Peyer's patch (tissue), 4 donors: ENCODE results near the gene RASSF3. TPM values are rescaled to one million over a fixed set of nuclear protein-coding genes. Genes with fewer than 3 reads are reported as not detected.

Experiments
- DNase-seq, 3 donors: peaks; one replicate each; pipeline ENCODE4 v3.0.0-alpha.2; 2017 to 2019
- H3K27ac ChIP-seq, 4 donors: fragments of 200-600 bp; sonication (generic); one replicate each; pipeline ENCODE4 v1.5.1; 2016 to 2019
- H3K27me3 ChIP-seq, 2 donors: fragments of 200-600 bp; sonication (generic); one replicate each; pipeline ENCODE4 v1.5.1; 2019
- H3K36me3 ChIP-seq, 3 donors: fragments of 200-600 bp; sonication (generic); one replicate each; pipeline ENCODE4 v1.5.1; 2016 to 2019
- H3K4me1 ChIP-seq, 4 donors: fragments of 200-600 bp; sonication (generic); one replicate each; pipeline ENCODE4 v1.5.1; 2016 to 2019
- H3K4me3 ChIP-seq, 4 donors: fragments of 200-600 bp; sonication (generic); 1 replicate in 3 of 4; 2 replicates in 1 of 4; pipeline ENCODE4 v1.5.1; 2016 to 2019; ENCODE audit warnings: mild to moderate bottlenecking in 1 of 4
- H3K9me3 ChIP-seq, 4 donors: fragments of 200-600 bp; sonication (generic); one replicate each; pipeline ENCODE4 v1.5.1; 2016 to 2019; ENCODE audit warnings: mild to moderate bottlenecking in 1 of 4
- CTCF ChIP-seq, 6 experiments: fragments of 450-650 bp in 4 of 6; fragments of 200-600 bp in 2 of 6; sonication (generic) in 1 of 6; IDR thresholded peaks; one replicate each; pipeline ENCODE4 v1.5.1; 2017 to 2019; ENCODE audit warnings: antibody characterized with exemption in 6 of 6, mild to moderate bottlenecking in 3 of 6, moderate library complexity in 1 of 6
- POLR2A ChIP-seq, 2 donors: fragments of 450-650 bp; IDR thresholded peaks; one replicate each; pipeline ENCODE4 v1.5.1; 2017; ENCODE audit warnings: antibody characterized with exemption in 2 of 2, mild to moderate bottlenecking in 2 of 2, moderate library complexity in 2 of 2
- total RNA-seq, 4 donors: library from RNA; depleted of rRNA; stranded (reverse); fragments of >200 nt; gene quantifications; one replicate each; pipeline ENCODE4 v1.1.0, GENCODE V29; 2016

RASSF3 gene
- total RNA-seq, 4 donors from 2014 or later = 14.3 to 60.2 (median 27.2) TPM

GRCh38 chr12:64739778-64740177 lies 129.5 kb downstream of the RASSF3 start:
- Histone ChIP-seq H3K27ac (no peak overlapping the region), H3K4me3 (no peak overlapping the region), H3K4me1 (peaks cover 0 to 5% (median 0%) of the 10 kb centered on the region in 4 donors), H3K27me3 (no peaks in the 10 kb centered on the region), H3K36me3 (peaks cover 0 to 88% (median 0%) of the 10 kb centered on the region in 3 donors), H3K9me3 (no peaks in the 10 kb centered on the region)
- no peak for DNase-seq
- no peak for TF ChIP-seq CTCF (IDR thresholded peaks at IDR 0.05)
- no peak for TF ChIP-seq POLR2A (IDR thresholded peaks at IDR 0.05)

GRCh38 chr12:64740646-64741045 lies 130.4 kb downstream of the RASSF3 start:
- Histone ChIP-seq H3K36me3 (peaks cover 0 to 85% (median 0%) of the 10 kb centered on the region in 3 donors), H3K9me3 (no peaks in the 10 kb centered on the region)

GRCh38 chr12:64742416-64742815 lies 132.1 kb downstream of the RASSF3 start:
- no peaks in the 10 kb centered on the region for H3K27me3 ChIP-seq
- peaks cover 0 to 80% (median 0%) of the 10 kb centered on the region in 3 donors for H3K36me3 ChIP-seq
- H3K4me1 ChIP-seq = peaks cover 0 to 6% (median 0%) of the 10 kb centered on the region in 4 donors
- no peak for DNase-seq
- no peak overlapping the region for H3K27ac ChIP-seq
- H3K9me3 ChIP-seq = no peaks in the 10 kb centered on the region
- no peak overlapping the region for H3K4me3 ChIP-seq
- TF ChIP-seq POLR2A (IDR thresholded peaks at IDR 0.05) (no peak), CTCF (IDR thresholded peaks at IDR 0.05) (no peak)

More at GRCh38 chr12:64740646-64741045, 130.4 kb downstream of the RASSF3 start:
- Histone ChIP-seq H3K4me1 (peaks cover 0 to 6% (median 0%) of the 10 kb centered on the region in 4 donors), H3K27me3 (no peaks in the 10 kb centered on the region), H3K4me3 (no peak overlapping the region), H3K27ac (no peak overlapping the region)
- TF ChIP-seq CTCF (IDR thresholded peaks at IDR 0.05) (no peak), POLR2A (IDR thresholded peaks at IDR 0.05) (no peak)
- DNase-seq = no peak

- no peak overlapping the region for H3K4me3 ChIP-seq
- no peak overlapping the region for H3K27ac ChIP-seq
- no peaks in the 10 kb centered on the region for H3K27me3 ChIP-seq
- DNase-seq = no peak
- no peaks in the 10 kb centered on the region for H3K9me3 ChIP-seq
- TF ChIP-seq POLR2A (IDR thresholded peaks at IDR 0.05) (no peak), CTCF (IDR thresholded peaks at IDR 0.05) (no peak)
- peaks cover 0 to 6% (median 0%) of the 10 kb centered on the region in 4 donors for H3K4me1 ChIP-seq
- H3K36me3 ChIP-seq = peaks cover 0 to 78% (median 0%) of the 10 kb centered on the region in 3 donors
These were observed 132.9 kb downstream of the RASSF3 start for GRCh38 chr12:64743206-64743605.

GRCh38 chr12:64744422-64745258 lies 134.3 kb downstream of the RASSF3 start:
- Histone ChIP-seq H3K27me3 (no peaks in the 10 kb centered on the region), H3K4me3 (no peak overlapping the region), H3K9me3 (no peaks in the 10 kb centered on the region), H3K4me1 (peaks cover 0 to 6% (median 0%) of the 10 kb centered on the region in 4 donors), H3K27ac (no peak overlapping the region), H3K36me3 (peaks cover 0 to 69% (median 0%) of the 10 kb centered on the region in 3 donors)
- no peak for TF ChIP-seq POLR2A (IDR thresholded peaks at IDR 0.05)
- no peak for DNase-seq

GRCh38 chr12:64745259-64745807 lies 135.0 kb downstream of the RASSF3 start:
- no peak for TF ChIP-seq POLR2A (IDR thresholded peaks at IDR 0.05)
- no peak for TF ChIP-seq CTCF (IDR thresholded peaks at IDR 0.05)

More at GRCh38 chr12:64745259-64745807, 135.0 kb downstream of the RASSF3 start:
- Histone ChIP-seq H3K27ac (no peak overlapping the region), H3K4me1 (peaks cover 0 to 6% (median 0%) of the 10 kb centered on the region in 4 donors), H3K27me3 (no peaks in the 10 kb centered on the region), H3K9me3 (no peaks in the 10 kb centered on the region), H3K4me3 (no peak overlapping the region), H3K36me3 (peaks cover 0 to 69% (median 0%) of the 10 kb centered on the region in 3 donors)
- no peak for DNase-seq
